Measurements from ENCODE around the gene ASB1.

Gene ASB1

GRCh38 chr2:238426568-238427434, at the start of gene ASB1:
Gene ASB1 (plus strand): TSS chr2:238426927. CDS start chr2:238427071, 144 bp downstream.
- in situ Hi-C loops (cut with MboI; ENCODE audit: low sequenced_read_pairs): no loop called here

GRCh38 chr2:238378230-238379095, 48.3 kb upstream of the ASB1 start:
- in situ Hi-C loops (cut with MboI; ENCODE audit: low sequenced_read_pairs): no loop called here

GRCh38 chr2:238379096-238379810, 47.5 kb upstream of the ASB1 start:
- in situ Hi-C loops (cut with MboI; ENCODE audit: low sequenced_read_pairs): no loop called here

- in situ Hi-C loops (cut with MboI; ENCODE audit: low sequenced_read_pairs): no loop called here
These were observed 46.4 kb upstream of the ASB1 start for GRCh38 chr2:238380336-238380735.

- in situ Hi-C loops (cut with MboI; ENCODE audit: low sequenced_read_pairs): no loop called here
These were observed 45.9 kb upstream of the ASB1 start for GRCh38 chr2:238380785-238381184.

- in situ Hi-C loops (cut with MboI; ENCODE audit: low sequenced_read_pairs): no loop called here
These were observed 45.2 kb upstream of the ASB1 start for GRCh38 chr2:238381341-238382115.

GRCh38 chr2:238382381-238382781, 44.3 kb upstream of the ASB1 start:
- in situ Hi-C loops (cut with MboI; ENCODE audit: low sequenced_read_pairs): no loop called here

GRCh38 chr2:238383135-238383534, 43.6 kb upstream of the ASB1 start:
- in situ Hi-C loops (cut with MboI; ENCODE audit: low sequenced_read_pairs): no loop called here

GRCh38 chr2:238383743-238384380, 42.9 kb upstream of the ASB1 start:
- in situ Hi-C loops (cut with MboI; ENCODE audit: low sequenced_read_pairs): no loop called here

- in situ Hi-C loops (cut with MboI; ENCODE audit: low sequenced_read_pairs): no loop called here
These were observed 39.4 kb upstream of the ASB1 start for GRCh38 chr2:238387332-238387731.

GRCh38 chr2:238388794-238389193, 37.9 kb upstream of the ASB1 start:
- in situ Hi-C loops (cut with MboI; ENCODE audit: low sequenced_read_pairs): no loop called here

- in situ Hi-C loops (cut with MboI; ENCODE audit: low sequenced_read_pairs): no loop called here
These were observed 36.6 kb upstream of the ASB1 start for GRCh38 chr2:238389988-238390589.

- in situ Hi-C loops (cut with MboI; ENCODE audit: low sequenced_read_pairs): no loop called here
These were observed 35.6 kb upstream of the ASB1 start for GRCh38 chr2:238391042-238391689.

- in situ Hi-C loops (cut with MboI; ENCODE audit: low sequenced_read_pairs): no loop called here
These were observed 30.1 kb upstream of the ASB1 start for GRCh38 chr2:238396663-238397062.

GRCh38 chr2:238397356-238397755, 29.4 kb upstream of the ASB1 start:
- in situ Hi-C loops (cut with MboI; ENCODE audit: low sequenced_read_pairs): no loop called here

- in situ Hi-C loops (cut with MboI; ENCODE audit: low sequenced_read_pairs): no loop called here
These were observed 28.1 kb upstream of the ASB1 start for GRCh38 chr2:238398577-238398976.

- in situ Hi-C loops (cut with MboI; ENCODE audit: low sequenced_read_pairs): no loop called here
These were observed 27.6 kb upstream of the ASB1 start for GRCh38 chr2:238399094-238399493.

- in situ Hi-C loops (cut with MboI; ENCODE audit: low sequenced_read_pairs): no loop called here
These were observed 25.2 kb upstream of the ASB1 start for GRCh38 chr2:238401551-238401950.
